ENCODE measurements around the gene CNTN4. TPM values are rescaled to one million over a fixed set of nuclear protein-coding genes. Genes with fewer than 3 reads are reported as not detected.
A peak's percentile ranks its signal among the peaks of the same experiment; 100 is the strongest.

Gene CNTN4
- total RNA-seq, 1 experiment from 2014 or later = 1.6 TPM

- no peak overlapping the region for H2BK20ac ChIP-seq (ENCODE audit: low read depth, low read length, poor library complexity, severe bottlenecking)
- H3K79me1 ChIP-seq (ENCODE audit: insufficient read depth, low read depth, low read length, poor library complexity, severe bottlenecking) = no peaks in the 10 kb centered on the region
- no peak for TF ChIP-seq CTCF (conservative IDR thresholded peaks at IDR 0.05)
- Mint-ChIP-seq H3K27me3 (ENCODE audit: low read depth) (peaks cover 85% of the 10 kb centered on the region), H3K4me1 (peaks cover 21 to 42% of the 10 kb centered on the region in 2 experiments), H3K4me3 (peak overlapping the region; percentile 71 to 89), H3K9me3 (peaks cover 0 to 4% of the 10 kb centered on the region in 2 experiments; a peak in 4 of 5 replicates), H3K36me3 (ENCODE audit: insufficient read depth in 1 of 3, low read depth in 3 of 3) (peaks cover 0 to 3% (median 0%) of the 10 kb centered on the region in 3 experiments; a peak in 3 of 7 replicates), H3K27ac (no peak overlapping the region)
- DNase-seq = peak; percentile 53
- peaks cover 22% of the 10 kb centered on the region for H3K23me2 ChIP-seq (ENCODE audit: insufficient read length, low read depth, low read length, poor library complexity, severe bottlenecking)
- no peak overlapping the region for H3K56ac ChIP-seq (ENCODE audit: insufficient read length, low read depth, low read length)
- peak overlapping the region; percentile 43 for H3K4me2 ChIP-seq (ENCODE audit: insufficient read depth, insufficient read length, low read length)
- H4K91ac ChIP-seq (ENCODE audit: insufficient read length, low read depth, low read length) = no peak overlapping the region
- H3K18ac ChIP-seq (ENCODE audit: insufficient read length, low read depth, low read length) = peak overlapping the region; percentile 56
- H4K5ac ChIP-seq (ENCODE audit: insufficient read length, low read depth, low read length) = no peak overlapping the region
- no peak overlapping the region for H3K23ac ChIP-seq (ENCODE audit: insufficient read length, low read depth, low read length)
- no peaks in the 10 kb centered on the region for H4K20me1 ChIP-seq (ENCODE audit: control insufficient read depth, insufficient read depth, insufficient read length)
- H3T11ph ChIP-seq (ENCODE audit: low read length) = no peak overlapping the region
- H4K8ac ChIP-seq (replicated peaks; ENCODE audit: insufficient read length, low read depth, low read length) = no peak overlapping the region
- H3K4ac ChIP-seq (ENCODE audit: low read depth, low read length) = no peak overlapping the region
- no peak overlapping the region for H3K27ac ChIP-seq (ENCODE audit: insufficient read length, low read depth, low read length)
- H2AFZ ChIP-seq (ENCODE audit: low read length) = no peak overlapping the region
- H3K9me3 ChIP-seq (ENCODE audit: control insufficient read depth, low read depth, low read length) = no peaks in the 10 kb centered on the region
- no peak overlapping the region for H2BK5ac ChIP-seq (ENCODE audit: insufficient read length, low read length)
- H3K14ac ChIP-seq (ENCODE audit: insufficient read depth, low read length) = peak overlapping the region; percentile 84
- no peak overlapping the region for H2AK5ac ChIP-seq (ENCODE audit: insufficient read length, low read length)
- H2BK12ac ChIP-seq (ENCODE audit: insufficient read length, low read depth, low read length) = no peak overlapping the region
- H3K79me2 ChIP-seq (ENCODE audit: insufficient read depth, low read length) = no peaks in the 10 kb centered on the region
- H3K27me3 ChIP-seq (ENCODE audit: insufficient read depth, low read length) = peaks cover 33% of the 10 kb centered on the region
- no peak overlapping the region; the same call in 1 of the 2 replicates for H2BK15ac ChIP-seq (ENCODE audit: low read depth, low read length)
- WGBS (ENCODE audit: extremely low coverage, insufficient read length, low lambda C conversion rate) = no CpG with 5 or more reads among the region's 58 CpGs
- H2BK120ac ChIP-seq (ENCODE audit: low read depth, low read length, poor library complexity, severe bottlenecking) = no peak overlapping the region
- no peak overlapping the region for H3K9ac ChIP-seq (ENCODE audit: extremely low read depth, insufficient read length, low read length)
- H3K4me1 ChIP-seq (ENCODE audit: insufficient read depth, low read length) = no peaks in the 10 kb centered on the region
Measured at GRCh38 chr3:2099028-2099671, 484 bp downstream of the CNTN4 start.

All from H9 (cell line).